HG02970 (cell line): ENCODE data around the gene SERPINA6.
"Not testable (repeated sequence)": the region's sequence is repeated elsewhere in the genome, so short reads cannot be mapped to it uniquely, and the experiment has no call there.

Experiments used
- ATAC-seq: cut with Tn5 transposase; IDR thresholded peaks from one replicate; pipeline ENCODE4 v1.9.1; 2021; ENCODE audit warnings: mild to moderate bottlenecking, moderate library complexity, moderate number of reproducible peaks; ENCODE audit not compliant: unreplicated experiment, low FRiP score

SERPINA6 gene, protein sequence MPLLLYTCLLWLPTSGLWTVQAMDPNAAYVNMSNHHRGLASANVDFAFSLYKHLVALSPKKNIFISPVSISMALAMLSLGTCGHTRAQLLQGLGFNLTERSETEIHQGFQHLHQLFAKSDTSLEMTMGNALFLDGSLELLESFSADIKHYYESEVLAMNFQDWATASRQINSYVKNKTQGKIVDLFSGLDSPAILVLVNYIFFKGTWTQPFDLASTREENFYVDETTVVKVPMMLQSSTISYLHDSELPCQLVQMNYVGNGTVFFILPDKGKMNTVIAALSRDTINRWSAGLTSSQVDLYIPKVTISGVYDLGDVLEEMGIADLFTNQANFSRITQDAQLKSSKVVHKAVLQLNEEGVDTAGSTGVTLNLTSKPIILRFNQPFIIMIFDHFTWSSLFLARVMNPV

DNA sequence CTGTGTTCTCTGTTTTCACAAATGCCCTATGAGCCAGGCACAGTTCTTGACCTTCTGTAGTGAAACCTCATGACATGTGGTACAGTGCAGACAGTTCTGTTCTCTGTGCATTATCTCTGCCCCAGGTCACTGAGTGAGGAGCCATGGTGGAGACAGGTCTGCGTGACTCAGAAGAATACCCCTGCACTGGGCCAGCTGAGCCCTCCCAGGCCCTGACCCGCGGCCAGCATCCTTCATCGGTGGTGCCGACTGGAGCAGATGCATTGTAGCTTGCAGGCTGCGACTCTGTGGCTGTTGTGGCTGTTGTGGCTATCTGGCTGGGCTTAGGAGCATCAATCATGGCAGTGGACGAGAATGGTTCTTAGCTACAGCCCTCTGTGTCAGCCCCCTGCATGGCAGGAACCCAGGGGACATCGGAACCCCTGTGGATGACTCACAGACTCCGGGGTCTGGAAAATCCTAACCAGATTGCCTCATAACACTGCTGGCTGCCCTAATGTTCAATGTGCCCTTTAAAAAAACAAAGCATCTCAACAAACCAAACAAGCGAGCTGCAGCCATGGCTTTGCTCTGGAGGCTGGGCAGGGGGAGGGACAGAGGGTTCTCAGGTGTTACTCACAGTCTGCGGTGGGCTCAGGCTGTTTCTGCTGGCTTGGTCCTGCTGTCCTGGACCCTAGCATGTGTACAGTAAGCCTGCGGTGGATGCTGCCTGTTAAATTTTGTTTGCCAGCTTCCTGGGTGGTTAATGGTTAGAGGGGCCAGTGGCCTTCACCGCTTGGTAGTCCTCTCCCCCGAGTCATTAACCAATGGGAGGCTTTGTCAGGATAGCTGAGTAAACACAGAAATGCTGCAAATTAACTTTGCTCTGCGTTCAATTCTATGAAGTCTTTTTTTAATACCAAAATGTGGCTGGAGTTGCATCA is at the start of gene SERPINA6:
Gene SERPINA6, minus strand, starts transcription at position 689 of the 923 bp plus-strand sequence. CDS start 8,688 bp downstream, outside the sequence.
- ATAC-seq, result no peak

DNA sequence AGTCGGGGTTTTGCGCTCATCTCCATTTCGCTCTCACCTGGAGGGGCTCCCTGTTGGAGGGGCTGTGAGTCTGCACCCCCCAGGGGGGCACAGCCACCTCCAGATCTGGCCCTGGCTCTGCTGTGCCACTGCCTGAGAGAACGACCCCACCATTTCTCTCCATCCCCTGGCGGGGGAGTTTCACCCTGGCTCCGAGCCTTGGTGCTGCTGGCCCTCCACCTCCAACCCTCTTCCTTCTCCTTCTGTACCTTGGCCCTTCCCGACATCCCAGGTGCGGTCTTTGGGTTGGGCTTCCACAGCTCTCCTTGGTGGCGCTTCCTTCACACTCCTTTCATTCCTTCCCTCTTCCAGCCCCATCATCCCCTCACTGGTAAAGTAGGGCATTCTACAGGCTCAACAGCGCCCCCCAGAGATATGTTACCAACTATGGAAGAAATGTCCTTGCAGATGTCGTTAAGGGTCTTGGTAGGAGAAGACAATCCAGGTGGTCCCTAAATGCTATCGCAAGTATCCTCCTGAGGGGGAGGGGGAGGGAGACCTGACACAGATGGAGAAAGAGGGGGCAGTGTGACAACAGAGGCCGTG is 49.0 kb upstream of the SERPINA6 start:
- ATAC-seq, result no peak

DNA sequence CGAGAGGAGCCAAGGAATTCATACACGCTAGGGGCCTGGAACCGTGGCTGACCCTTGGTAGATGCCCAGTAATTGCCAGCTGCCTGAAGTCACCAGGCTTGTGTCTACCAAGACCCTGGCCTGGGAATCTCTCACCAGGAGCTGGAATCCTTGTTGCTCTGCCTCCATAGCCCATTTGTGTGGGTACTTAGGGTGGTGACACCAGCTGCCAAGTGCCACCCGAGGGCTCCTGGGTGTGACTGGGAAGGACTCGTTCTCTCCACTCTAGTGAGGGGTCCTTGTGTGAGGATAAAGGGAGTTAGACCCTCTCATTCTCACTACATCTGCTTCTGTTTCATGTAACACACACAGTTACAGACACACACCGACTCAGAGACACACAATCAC is 47.4 kb upstream of the SERPINA6 start:
- no peak for ATAC-seq

DNA sequence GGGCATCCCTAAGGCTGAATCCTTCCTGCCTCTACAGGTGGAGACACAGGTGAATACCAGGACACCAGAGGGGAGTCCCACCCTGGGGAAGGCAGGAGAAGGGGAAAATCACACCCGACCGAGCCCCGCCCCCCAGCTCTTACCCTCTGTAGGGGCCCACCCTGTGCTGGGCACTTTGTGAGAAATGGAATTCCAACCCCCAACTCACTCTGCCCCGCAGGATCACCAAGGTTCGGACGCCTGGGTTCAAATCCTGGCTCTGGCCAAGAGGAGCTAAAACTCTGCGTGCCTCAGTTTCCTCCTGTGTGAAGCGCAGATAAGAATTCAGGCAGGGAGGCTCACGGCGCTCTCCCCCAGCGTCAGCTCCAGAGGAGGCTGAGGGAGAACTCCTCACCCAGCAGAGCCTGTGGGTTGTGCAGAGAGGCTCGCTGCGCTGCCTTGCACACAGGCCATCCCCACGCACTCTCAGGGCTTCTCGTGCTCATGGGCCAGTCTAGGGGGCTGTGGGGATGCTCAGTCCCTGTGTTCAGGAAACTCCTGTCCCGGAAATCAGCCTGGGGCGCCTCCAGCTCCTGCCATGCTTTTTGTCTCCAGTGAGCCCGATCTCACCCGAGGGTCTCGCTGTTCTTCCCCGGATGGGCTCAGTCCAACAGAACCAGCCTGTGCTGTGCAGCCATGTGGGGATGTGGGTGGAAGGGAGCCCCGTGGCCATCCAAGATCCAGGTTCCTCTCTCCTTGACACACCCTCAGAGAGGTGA is 46.8 kb upstream of the SERPINA6 start:
- not testable (repeated sequence) for ATAC-seq

DNA sequence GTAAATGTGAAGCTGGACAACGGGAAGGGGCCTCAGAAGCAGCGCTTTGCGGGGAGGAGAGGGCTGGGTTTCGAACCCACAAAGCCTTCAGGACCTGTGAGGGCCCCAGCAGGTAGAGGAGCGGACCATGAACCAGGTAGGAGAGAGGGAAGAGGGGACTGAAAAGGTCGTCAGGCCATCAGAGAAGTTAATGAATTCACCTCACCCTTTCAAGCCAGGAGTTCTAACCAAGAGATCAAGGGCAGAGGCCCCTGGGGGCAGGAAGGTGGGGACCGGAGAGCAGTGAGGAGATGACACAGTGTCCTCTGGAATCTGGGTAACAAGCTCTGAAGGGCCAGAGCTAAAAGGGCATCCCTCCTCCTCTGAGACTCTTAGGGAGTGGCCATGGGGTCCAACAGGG is 45.8 kb upstream of the SERPINA6 start:
- ATAC-seq, result no peak

DNA sequence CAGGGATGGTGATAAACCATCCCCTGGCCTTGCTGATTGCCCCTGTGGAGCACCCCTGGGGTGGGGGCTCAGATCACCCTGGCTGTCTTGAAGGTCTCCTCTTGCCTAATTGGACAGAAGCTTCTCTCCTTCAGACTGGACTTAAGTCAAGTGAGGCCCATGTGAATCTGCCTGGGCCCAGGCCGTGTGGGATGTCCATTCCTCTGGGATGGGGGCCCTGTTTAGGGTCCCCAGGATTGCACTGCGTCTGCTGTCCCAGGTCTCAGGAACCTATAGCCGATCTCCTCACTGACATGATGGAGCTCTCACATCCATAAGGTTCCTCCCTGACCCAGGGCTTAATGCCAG is 45.1 kb upstream of the SERPINA6 start:
- no peak for ATAC-seq

DNA sequence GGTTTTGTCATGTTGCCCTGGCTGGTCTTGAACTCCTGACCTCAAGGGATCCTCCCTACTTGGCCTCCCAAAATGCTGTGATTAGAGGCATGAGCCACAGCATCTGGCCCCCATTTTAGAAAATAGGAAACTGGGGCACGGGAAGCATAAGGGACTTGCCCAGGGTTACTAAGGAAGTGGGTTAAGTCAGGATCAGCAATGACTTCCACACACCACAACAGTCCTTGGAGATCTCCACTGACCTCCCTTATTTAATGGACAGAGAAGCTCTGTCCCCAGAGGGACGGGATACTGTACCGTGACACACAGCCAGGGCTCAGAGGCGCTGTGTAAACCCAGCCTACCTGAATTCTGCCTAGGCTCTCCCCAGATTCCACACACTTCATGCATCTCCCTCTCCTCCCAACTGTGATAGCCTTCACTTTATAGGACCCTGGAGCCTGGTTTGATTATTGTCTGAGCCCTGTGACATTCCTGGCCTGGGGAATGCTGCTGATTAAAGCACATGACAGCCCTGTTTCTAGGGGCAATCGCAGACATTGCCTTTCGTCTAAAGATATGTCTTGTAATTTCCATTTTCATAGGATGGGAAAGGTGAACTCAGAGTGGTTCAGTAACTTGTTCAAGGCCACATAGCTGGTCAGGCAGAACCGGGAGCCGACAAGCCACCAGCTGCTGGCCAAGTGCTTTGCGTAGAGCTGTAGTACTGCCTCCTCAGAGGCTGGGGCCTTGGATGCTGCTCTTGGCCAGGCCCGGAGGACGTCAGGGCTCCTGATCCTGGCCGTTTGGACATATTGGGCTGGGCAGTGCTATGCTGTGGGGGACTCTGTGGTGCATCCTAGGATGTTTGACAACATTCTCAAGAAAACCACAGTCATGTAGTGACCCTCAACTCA is 44.5 kb upstream of the SERPINA6 start:
- no peak for ATAC-seq

DNA sequence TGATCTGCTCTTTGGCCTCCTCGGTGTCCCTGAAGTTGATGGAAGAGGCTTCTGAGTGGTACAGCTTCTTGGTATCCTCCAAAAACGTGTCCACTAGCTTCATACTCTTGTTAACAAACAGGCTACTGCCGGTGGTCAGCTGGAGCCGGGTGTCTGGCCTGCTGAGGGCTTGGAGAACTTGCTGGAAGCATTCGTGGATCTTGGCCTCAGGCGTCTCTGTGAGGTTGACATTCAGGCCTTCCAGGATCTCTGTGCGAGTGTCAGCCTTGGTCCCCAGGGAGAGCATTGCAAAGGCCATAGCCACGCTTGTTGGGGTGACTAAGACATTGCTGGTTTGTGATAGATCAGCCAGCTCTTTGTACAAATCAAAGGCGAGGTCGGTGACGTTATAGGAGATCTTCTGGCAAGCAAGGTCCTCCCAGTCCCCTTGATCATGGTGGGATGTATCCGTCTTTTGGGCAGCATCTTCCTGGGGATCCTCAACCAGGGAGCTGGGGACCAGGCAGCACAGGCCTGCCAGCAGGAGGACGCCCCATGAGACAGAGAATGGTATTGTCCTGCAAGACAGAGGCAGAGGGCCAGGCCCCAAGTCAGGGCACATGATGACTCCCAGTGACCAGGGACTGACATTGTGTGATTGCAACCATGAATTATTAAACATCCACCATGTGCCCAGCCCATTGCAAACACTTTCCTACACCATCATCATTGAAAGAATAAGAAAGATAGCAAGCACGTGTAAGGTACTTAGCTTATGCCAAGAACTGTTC is 43.2 kb upstream of the SERPINA6 start, which contains the start of gene SERPINA2:
Gene SERPINA2, minus strand, starts transcription at position 553 of the 770 bp plus-strand sequence.
- no peak for ATAC-seq

DNA sequence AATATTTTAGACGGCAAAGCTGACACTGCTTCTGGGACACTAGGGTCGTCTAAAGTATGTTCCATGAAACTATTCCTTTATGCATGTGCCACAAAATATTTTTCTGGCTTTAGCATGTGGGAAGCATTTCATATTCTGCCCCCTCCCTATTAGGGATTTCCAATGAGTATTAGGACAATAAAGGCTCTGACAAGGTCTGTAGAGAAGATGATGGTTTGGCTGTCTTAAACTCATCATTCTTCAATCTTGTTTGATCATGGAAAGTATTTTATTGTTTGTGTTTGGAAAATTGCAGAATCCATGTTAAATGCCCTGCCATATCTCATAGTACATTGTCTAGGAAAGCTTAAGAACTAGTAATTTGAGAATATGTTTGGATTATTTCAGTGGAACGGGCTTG is 42.5 kb upstream of the SERPINA6 start:
- no peak for ATAC-seq

DNA sequence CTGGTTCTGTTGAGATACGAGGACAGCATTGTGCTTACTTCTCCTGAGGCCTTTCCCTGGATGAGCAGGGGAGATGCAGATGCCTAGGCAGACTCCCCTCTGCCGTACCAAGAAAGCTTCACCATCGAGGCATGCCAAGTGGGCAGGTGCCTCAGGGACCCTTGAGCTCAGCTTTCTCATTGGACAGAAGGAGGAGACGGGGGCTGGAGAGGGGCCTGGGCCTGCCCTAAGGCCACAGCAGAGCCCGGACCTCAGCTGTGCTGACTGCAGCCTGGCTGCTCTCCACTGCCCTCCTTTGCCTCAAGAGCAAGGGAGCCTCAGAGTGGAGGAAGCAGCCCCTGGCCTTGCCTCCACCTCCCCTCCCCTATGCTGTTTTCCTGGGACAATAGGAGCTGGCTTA is 41.8 kb upstream of the SERPINA6 start:
- no peak for ATAC-seq

DNA sequence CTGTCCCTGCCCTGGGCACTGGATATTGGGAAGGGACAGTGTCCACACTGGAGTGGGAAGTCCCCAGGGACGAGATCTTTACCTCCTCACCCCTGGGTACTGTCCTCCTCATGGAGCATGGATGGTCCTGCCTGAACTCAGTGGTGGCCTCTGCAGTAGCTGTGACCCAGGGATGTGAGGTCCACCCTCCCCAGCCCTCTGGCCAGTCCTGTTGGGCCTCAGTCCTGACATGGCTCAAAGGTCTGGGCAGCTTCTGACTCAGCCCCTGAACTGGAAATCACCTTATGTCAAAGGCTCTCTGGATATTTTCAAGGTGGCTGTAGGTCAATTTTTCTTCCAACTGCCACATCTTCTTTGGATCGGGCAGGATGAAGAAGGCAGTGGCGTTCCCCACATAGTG is 40.9 kb upstream of the SERPINA6 start:
- ATAC-seq, result no peak

DNA sequence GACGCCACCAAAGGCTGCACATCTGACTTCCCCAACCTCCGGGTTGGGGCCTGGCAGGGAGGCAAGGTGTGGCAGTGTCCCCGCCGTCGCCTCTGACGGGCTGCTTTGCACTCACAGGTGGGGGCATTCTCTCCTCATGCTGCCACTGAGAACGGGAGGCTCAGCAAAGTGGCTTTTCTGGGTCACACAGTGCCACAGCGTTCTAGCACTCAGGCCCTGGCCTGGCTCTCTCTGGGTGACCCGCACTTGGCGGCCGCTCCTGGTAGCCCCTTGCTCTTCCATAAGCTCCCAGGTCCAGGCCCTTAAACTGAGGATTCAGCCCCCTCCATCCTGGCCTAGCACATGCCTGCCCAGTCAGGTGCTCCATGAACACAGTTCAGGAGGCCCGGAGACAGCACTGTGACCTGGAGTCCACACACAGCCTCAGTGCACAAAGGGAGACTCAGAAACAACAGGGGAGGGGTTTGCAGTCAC is 40.1 kb upstream of the SERPINA6 start:
- ATAC-seq, result no peak

DNA sequence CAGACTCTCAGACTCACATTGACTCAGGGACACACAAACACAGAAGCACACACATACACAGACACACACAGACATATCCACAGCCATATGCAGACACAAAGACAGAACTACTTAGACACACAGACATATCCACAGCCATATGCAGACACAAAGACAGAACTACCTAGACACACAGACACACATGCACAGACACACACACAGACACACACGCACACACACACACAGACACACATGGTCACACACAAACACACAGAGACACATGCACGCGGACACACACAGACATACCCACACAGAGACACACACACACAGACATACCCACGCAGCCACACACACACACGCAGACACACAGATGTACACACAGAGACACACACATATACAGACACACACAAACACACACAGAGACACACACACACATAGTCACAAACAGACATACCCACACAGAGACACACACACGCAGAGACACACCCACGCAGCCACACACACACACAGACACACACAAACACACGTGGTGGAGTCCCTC is 39.5 kb upstream of the SERPINA6 start:
- no peak for ATAC-seq

DNA sequence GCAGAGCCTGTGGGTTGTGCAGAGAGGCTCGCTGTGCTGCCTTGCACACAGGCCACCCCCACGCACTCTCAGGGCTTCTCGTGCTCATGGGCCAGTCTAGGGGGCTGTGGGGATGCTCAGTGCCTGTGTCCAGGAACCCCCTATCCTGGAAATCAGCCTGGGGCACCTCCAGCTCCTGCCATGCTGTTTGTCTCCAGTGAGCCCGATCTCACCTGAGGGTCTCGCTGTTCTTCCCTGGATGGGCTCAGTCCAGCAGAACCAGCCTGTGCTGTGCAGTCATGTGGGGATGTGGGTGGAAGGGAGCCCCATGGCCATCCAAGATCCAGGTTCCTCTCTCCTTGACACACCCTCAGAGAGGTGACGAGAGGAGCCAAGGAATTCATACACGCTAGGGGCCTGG is 38.5 kb upstream of the SERPINA6 start:
- no peak for ATAC-seq

DNA sequence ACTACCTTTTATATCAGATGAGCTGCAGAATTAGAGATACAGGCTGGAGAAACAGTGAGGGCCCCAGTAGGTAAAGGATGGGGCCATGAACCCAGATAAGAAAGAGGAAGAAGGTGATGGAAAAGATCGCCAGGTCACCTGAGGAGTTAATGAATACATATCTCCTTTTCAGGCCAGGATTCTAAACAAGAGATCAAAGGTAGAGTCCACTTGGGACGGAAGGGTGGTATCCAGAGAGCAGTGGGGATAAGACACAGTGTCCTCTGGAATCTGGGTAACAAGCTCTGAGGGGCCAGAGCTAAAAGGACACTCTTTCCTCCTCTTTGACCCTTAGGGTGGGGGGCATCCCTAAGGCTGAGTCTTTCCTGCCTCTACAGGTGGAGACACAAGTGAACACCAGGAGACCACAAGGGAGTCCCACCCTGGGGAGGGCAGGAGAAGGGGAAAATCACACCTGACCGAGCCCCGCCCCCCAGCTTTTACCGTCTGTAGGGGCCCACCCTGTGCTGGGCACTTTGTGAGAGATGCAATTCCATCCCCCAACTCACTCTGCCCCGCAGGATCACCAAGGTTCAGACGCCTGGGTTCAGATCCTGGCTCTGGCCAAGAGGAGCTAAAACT is 37.9 kb upstream of the SERPINA6 start:
- no peak for ATAC-seq

DNA sequence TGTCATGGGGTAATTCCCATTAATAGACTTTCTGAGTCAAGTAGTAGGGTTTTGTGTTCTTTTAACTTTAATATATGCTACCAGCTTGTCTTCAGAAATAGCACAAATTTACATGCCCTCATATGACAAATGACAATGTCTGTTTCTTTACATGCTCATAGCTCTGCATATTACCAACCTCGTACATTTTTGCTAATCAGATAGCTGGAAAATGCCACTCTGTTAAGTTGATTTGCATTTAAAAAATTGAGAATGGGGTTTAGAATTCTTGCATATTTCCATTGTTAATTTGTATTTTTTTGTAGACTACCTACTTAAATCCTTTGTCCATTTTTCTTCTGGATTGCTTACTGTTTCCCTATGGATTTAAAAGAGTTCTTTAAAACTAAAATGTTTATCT is 34.0 kb upstream of the SERPINA6 start:
- no peak for ATAC-seq

DNA sequence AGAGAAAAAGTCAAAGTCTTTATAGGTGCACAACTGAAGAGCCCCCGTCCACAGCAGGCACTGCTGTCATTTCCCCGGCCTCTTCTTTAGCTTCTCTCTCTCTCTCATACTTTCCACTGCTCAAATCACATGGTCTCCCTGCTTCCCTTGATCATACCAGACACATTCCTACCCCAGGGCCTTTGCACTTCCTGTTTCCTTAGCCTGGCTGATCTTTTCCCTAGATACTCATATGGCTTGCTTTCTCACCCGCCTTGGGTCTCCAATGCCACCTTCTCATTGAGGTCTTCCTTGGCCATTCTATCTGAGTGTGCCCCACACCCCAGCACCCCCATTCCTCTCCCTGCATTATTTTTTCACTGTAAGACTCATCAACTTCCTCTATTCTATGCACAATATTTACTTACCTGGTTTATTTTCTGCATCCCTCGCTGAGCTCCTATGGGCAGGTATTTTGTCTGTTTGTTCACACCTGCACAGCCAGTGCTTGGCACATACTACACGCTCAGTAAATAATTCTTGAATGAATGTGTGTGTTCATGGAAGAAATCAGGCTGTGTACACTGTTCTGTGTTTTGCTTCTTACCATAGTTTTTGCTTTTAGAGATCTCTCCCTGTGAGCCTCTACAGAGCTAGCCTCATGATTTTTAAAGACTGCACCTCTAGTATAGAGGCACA is 33.4 kb upstream of the SERPINA6 start:
- ATAC-seq, result no peak
